Activated CD4-positive, alpha-beta T cell treated with anti-CD3 and anti-CD28 coated beads for 36 hours (primary cell): ENCODE data around the gene VWA7. TPM values are rescaled to one million over a fixed set of nuclear protein-coding genes. Genes with fewer than 3 reads are reported as not detected.

Experiments
- ATAC-seq: fragments of 200-7000 bp; cut with Tn5 transposase; one replicate; pipeline ENCODE4 v1.10.0; 2021; ENCODE audit warnings: mild to moderate bottlenecking, moderate library complexity
- CTCF ChIA-PET: fragments of 350-600 bp; sonication (Branson Sonifier 250); formaldehyde crosslinking; loops from one replicate; lab custom pipeline; 2021; ENCODE audit warnings: antibody characterized with exemption; lab: Charles Lee
- POLR2A ChIA-PET: fragments of 350-600 bp; sonication (Branson Sonifier 250); formaldehyde crosslinking; loops from one replicate; lab custom pipeline; 2021; ENCODE audit warnings: antibody characterized with exemption, inconsistent platforms; lab: Charles Lee
- DNase-seq: peaks from one replicate; pipeline ENCODE4 v3.0.0-alpha.2; 2020
- H3K27ac Mint-ChIP-seq: one replicate; pipeline ENCODE4 v1.8.0; 2021; ENCODE audit warnings: mixed read lengths
- H3K27me3 Mint-ChIP-seq: one replicate; pipeline ENCODE4 v1.8.0; 2021; ENCODE audit warnings: mixed read lengths
- H3K36me3 Mint-ChIP-seq: one replicate; pipeline ENCODE4 v1.8.0; 2021; ENCODE audit warnings: low read depth, mixed read lengths
- H3K4me1 Mint-ChIP-seq: one replicate; pipeline ENCODE4 v1.8.0; 2021; ENCODE audit warnings: mixed read lengths
- H3K4me3 Mint-ChIP-seq: one replicate; pipeline ENCODE4 v1.8.0; 2021; ENCODE audit warnings: mild to moderate bottlenecking, moderate library complexity, mixed read lengths
- H3K9me3 Mint-ChIP-seq: one replicate; pipeline ENCODE4 v1.8.0; 2021; ENCODE audit warnings: low read depth, mixed read lengths
- intact Hi-C, 2 experiments: fragments of 100-400 bp; cut with DNase I in 1 of 2; cut with micrococcal nuclease in 1 of 2; formaldehyde crosslinking; loops; one replicate each; pipeline versions ENCODE4 v1.14.2 to v1.15.1; 2022 to 2024; cut with DNase I, micrococcal nuclease
- total RNA-seq, 2 experiments: library from RNA; stranded (reverse); gene quantifications; one replicate each; pipeline ENCODE4 v1.2.3, GENCODE V29; 2021

Gene VWA7
- total RNA-seq, 2 experiments from 2014 or later: 1.4 to 1.5 TPM

GRCh38 chr6:31765910-31766794, 11.0 kb downstream of the VWA7 start:
- Mint-ChIP-seq H3K36me3 (peaks cover 17% of the 10 kb centered on the region), H3K4me1 (peaks cover under 1% of the 10 kb centered on the region), H3K4me3 (no peak overlapping the region), H3K9me3 (no peaks in the 10 kb centered on the region), H3K27ac (no peak overlapping the region), H3K27me3 (no peaks in the 10 kb centered on the region)
- POLR2A ChIA-PET: interaction anchor here (0.6 to 0.9 kb wide), 2 partner anchors 142 to 359 kb away, joined by 3 read pairs; no protein-coding TSS in a partner anchor
- intact Hi-C loops: no loop called here
- CTCF ChIA-PET: interaction anchor here (0.6 kb wide), 1 partner anchor 25 kb away, joined by 3 read pairs; no protein-coding TSS in a partner anchor
- no peak for ATAC-seq
- no peak for DNase-seq

DNA sequence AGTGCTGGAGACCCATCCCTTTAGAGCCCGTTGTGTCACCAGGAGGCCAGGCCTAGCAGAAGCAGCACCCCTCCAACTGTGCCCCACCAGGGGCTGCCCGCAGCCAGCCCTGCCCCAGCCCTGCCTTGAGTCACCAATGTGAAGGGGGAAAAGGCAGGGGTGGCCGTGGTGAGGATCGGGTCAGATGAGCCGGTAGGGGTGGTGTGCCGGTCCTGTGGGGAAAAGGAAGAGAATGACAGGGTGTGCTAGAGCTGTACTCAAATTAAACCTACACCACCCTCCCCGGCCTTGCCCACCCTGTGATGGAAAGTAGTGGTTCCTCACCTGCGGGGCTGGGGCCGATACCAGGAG, 11.6 kb downstream of the VWA7 start:
- ATAC-seq (no peak), DNase-seq (no peak)
- H3K4me3 Mint-ChIP-seq: no peak overlapping the region
- H3K9me3 Mint-ChIP-seq: no peaks in the 10 kb centered on the region
- POLR2A ChIA-PET: interaction anchor here (0.6 to 0.9 kb wide), 2 partner anchors 141 to 359 kb away, joined by 3 read pairs; no protein-coding TSS in a partner anchor
- H3K36me3 Mint-ChIP-seq: peaks cover 22% of the 10 kb centered on the region
- H3K27ac Mint-ChIP-seq: no peak overlapping the region
- no peaks in the 10 kb centered on the region for H3K27me3 Mint-ChIP-seq
- CTCF ChIA-PET: no interaction called here
- intact Hi-C loops: no loop called here
- no peaks in the 10 kb centered on the region for H3K4me1 Mint-ChIP-seq

DNA sequence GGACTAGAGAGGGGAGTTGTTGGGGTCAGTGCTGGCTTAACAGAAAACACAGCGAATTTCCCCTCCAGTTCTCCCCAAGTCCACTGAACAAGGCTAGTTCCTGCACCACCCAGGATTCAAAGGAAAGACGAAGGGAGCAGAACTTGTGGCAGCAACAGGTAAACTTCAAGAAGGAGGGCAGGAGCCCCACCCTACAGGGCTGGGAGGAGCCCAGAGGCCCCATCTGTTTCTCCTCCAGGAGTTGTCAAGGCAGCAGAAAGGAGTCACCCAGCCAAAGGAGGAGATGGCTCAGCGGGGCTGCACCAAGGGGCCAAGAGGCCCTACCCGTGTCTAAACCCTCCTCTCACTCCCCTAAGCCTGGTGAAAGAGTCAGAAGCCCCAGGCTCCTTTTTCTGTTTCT, 12.9 kb downstream of the VWA7 start:
- ChIA-PET CTCF (no interaction called here), POLR2A (no interaction called here)
- H3K27ac Mint-ChIP-seq: no peak overlapping the region
- peaks cover 36% of the 10 kb centered on the region for H3K36me3 Mint-ChIP-seq
- no peaks in the 10 kb centered on the region for H3K4me1 Mint-ChIP-seq
- H3K9me3 Mint-ChIP-seq: no peaks in the 10 kb centered on the region
- intact Hi-C loops: no loop called here
- peak; percentile 20 for ATAC-seq
- H3K27me3 Mint-ChIP-seq: no peaks in the 10 kb centered on the region
- no peak overlapping the region for H3K4me3 Mint-ChIP-seq
- no peak for DNase-seq

GRCh38 chr6:31763619-31763940, 13.5 kb downstream of the VWA7 start:
- Mint-ChIP-seq H3K4me3 (no peak overlapping the region), H3K36me3 (peaks cover 42% of the 10 kb centered on the region), H3K27ac (no peak overlapping the region), H3K9me3 (no peaks in the 10 kb centered on the region), H3K4me1 (no peaks in the 10 kb centered on the region), H3K27me3 (no peaks in the 10 kb centered on the region)
- ATAC-seq (no peak), DNase-seq (no peak)
- ChIA-PET POLR2A (no interaction called here), CTCF (no interaction called here)
- intact Hi-C loops: no loop called here

DNA sequence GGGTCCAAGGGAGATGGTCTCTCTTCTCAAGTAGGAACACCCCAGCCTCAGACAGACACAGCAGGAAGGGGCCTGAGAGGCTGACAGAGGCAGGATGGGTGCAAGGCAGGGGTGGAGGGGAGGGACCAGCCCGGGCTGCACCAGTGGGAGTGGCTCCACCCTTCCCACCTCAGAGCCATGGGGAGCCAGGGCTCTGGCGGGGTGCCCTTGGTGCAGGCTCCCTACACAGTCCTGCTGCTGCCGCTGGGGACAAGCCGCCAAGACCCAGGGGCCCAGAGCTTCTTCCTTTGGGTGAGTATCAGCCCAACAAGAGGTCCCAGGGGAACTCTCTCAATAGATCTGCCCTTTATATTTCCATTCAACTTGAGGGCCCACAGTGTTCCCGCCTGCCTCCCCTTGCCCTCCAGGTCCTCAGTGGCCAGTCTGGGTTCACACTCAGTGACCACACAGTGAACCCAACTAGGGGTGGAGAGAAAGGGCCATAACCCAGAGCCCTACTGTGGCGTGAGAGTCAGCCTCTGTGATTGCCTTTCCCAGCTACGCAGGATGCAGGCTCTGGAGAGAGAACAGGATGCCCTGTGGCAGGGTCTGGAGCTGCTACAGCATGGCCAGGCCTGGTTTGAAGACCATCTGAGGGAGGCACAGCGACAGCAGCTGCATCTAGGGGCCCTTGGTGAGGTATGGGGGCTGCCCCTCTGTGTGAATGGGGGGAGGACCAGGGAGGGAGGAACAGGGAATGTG, 14.1 kb downstream of the VWA7 start:
- intact Hi-C loops: no loop called here
- peaks cover 47% of the 10 kb centered on the region for H3K36me3 Mint-ChIP-seq
- ChIA-PET POLR2A (no interaction called here), CTCF (no interaction called here)
- DNase-seq: no peak
- no peaks in the 10 kb centered on the region for H3K4me1 Mint-ChIP-seq
- no peak overlapping the region for H3K27ac Mint-ChIP-seq
- no peak for ATAC-seq
- no peaks in the 10 kb centered on the region for H3K27me3 Mint-ChIP-seq
- no peaks in the 10 kb centered on the region for H3K9me3 Mint-ChIP-seq
- H3K4me3 Mint-ChIP-seq: no peak overlapping the region

DNA sequence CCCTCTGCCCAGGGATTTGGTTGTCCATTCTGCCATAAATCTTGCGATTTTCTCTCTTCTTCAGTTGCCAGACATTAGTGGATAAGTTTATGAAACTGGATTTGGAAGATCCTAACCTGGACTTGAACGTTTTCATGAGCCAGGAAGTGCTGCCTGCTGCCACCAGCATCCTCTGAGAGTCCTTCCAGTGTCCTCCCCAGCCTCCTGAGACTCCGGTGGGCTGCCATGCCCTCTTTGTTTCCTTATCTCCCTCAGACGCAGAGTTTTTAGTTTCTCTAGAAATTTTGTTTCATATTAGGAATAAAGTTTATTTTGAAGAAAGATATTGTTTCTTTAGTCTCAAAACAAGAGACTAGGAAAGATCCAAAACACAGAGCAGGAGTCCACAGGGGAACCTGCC, 14.8 kb downstream of the VWA7 start, which contains the start of gene SAPCD1:
Gene SAPCD1, plus strand, starts transcription at position 301 of the 400 bp plus-strand sequence. CDS start 399 bp downstream, outside the sequence.
- peaks cover 52% of the 10 kb centered on the region for H3K36me3 Mint-ChIP-seq
- H3K27me3 Mint-ChIP-seq: no peaks in the 10 kb centered on the region
- H3K27ac Mint-ChIP-seq: no peak within 1 kb of the TSS
- ChIA-PET POLR2A (no interaction called here), CTCF (no interaction called here)
- DNase-seq (no peak), ATAC-seq (no peak)
- intact Hi-C loops: no loop called here
- H3K4me3 Mint-ChIP-seq: no peak within 1 kb of the TSS
- no peaks in the 10 kb centered on the region for H3K9me3 Mint-ChIP-seq
- H3K4me1 Mint-ChIP-seq: no peaks in the 10 kb centered on the region

- Mint-ChIP-seq H3K4me1 (no peaks in the 10 kb centered on the region), H3K9me3 (no peaks in the 10 kb centered on the region), H3K4me3 (no peak overlapping the region), H3K27me3 (no peaks in the 10 kb centered on the region), H3K27ac (no peak overlapping the region), H3K36me3 (peaks cover 54% of the 10 kb centered on the region)
- intact Hi-C loops: no loop called here
- ATAC-seq (no peak), DNase-seq (no peak)
- ChIA-PET CTCF (no interaction called here), POLR2A (no interaction called here)
Measured at GRCh38 chr6:31761343-31761742, 15.8 kb downstream of the VWA7 start.

GRCh38 chr6:31760790-31761189, 16.3 kb downstream of the VWA7 start:
- no peak for DNase-seq
- ChIA-PET POLR2A (no interaction called here), CTCF (interaction anchor here (2.2 kb wide), 1 partner anchor 9 kb away, joined by 6 read pairs; no protein-coding TSS in a partner anchor)
- peaks cover 54% of the 10 kb centered on the region for H3K36me3 Mint-ChIP-seq
- no peaks in the 10 kb centered on the region for H3K27me3 Mint-ChIP-seq
- H3K9me3 Mint-ChIP-seq: no peaks in the 10 kb centered on the region
- H3K4me3 Mint-ChIP-seq: no peak overlapping the region
- intact Hi-C loops: no loop called here
- H3K4me1 Mint-ChIP-seq: no peaks in the 10 kb centered on the region
- ATAC-seq: no peak
- no peak overlapping the region for H3K27ac Mint-ChIP-seq

GRCh38 chr6:31758281-31758680, 18.8 kb downstream of the VWA7 start:
- Mint-ChIP-seq H3K9me3 (no peaks in the 10 kb centered on the region), H3K36me3 (peaks cover 50% of the 10 kb centered on the region), H3K27me3 (no peaks in the 10 kb centered on the region), H3K4me3 (no peak overlapping the region), H3K27ac (no peak overlapping the region), H3K4me1 (no peaks in the 10 kb centered on the region)
- CTCF ChIA-PET: interaction anchor here (0.8 to 1.8 kb wide), 3 partner anchors 10 to 28 kb away, joined by 3 to 5 read pairs (median 4); no protein-coding TSS in a partner anchor
- POLR2A ChIA-PET: no interaction called here
- DNase-seq (no peak), ATAC-seq (no peak)
- intact Hi-C loops: no loop called here

- no peak for ATAC-seq
- DNase-seq: no peak
- Mint-ChIP-seq H3K27ac (no peak overlapping the region), H3K4me1 (no peaks in the 10 kb centered on the region), H3K9me3 (no peaks in the 10 kb centered on the region), H3K27me3 (no peaks in the 10 kb centered on the region), H3K36me3 (peaks cover 21% of the 10 kb centered on the region), H3K4me3 (no peak overlapping the region)
- ChIA-PET POLR2A (interaction anchor here (1.0 kb wide), 1 partner anchor 15 kb away, joined by 4 read pairs; no protein-coding TSS in a partner anchor), CTCF (interaction anchor here (0.6 to 1.0 kb wide), 4 partner anchors 10 to 73 kb away, joined by 3 read pairs; no protein-coding TSS in a partner anchor)
- intact Hi-C loops: no loop called here
Measured at GRCh38 chr6:31752739-31753319, 24.3 kb downstream of the VWA7 start.

- Mint-ChIP-seq H3K27me3 (no peaks in the 10 kb centered on the region), H3K27ac (no peak overlapping the region), H3K4me3 (no peak overlapping the region), H3K36me3 (peaks cover 29% of the 10 kb centered on the region), H3K4me1 (no peaks in the 10 kb centered on the region), H3K9me3 (no peaks in the 10 kb centered on the region)
- intact Hi-C loops: no loop called here
- POLR2A ChIA-PET: no interaction called here
- ATAC-seq: no peak
- DNase-seq: no peak
- CTCF ChIA-PET: interaction anchor here (1.1 kb wide), 2 partner anchors 10 to 25 kb away, joined by 3 read pairs; no protein-coding TSS in a partner anchor
Measured at GRCh38 chr6:31750411-31751022, 26.6 kb downstream of the VWA7 start.
